GM19397 (cell line): Measurements from ENCODE around the gene CNIH4.
"Not testable (repeated sequence)": the region's sequence is repeated elsewhere in the genome, so short reads cannot be mapped to it uniquely, and the experiment has no call there.

Experiments used
- ATAC-seq: cut with Tn5 transposase; IDR thresholded peaks from one replicate; pipeline ENCODE4 v1.9.1; 2021; ENCODE audit warnings: mild to moderate bottlenecking, moderate library complexity; ENCODE audit not compliant: unreplicated experiment

Gene CNIH4

GRCh38 chr1:224356685-224357625 lies at the start of gene CNIH4:
TSS of gene CNIH4 (plus strand) at chr1:224356879. CDS start at chr1:224356925, 46 bp downstream.
- peak; percentile 99 for ATAC-seq

- ATAC-seq = no peak
These were observed 48.6 kb upstream of the CNIH4 start for GRCh38 chr1:224308064-224308463.

- not testable (repeated sequence) for ATAC-seq
These were observed 45.2 kb upstream of the CNIH4 start for GRCh38 chr1:224311503-224311902.

GRCh38 chr1:224312025-224312424 lies 44.7 kb upstream of the CNIH4 start:
- no peak for ATAC-seq

GRCh38 chr1:224317383-224318045 lies 39.2 kb upstream of the CNIH4 start:
- ATAC-seq = no peak

- no peak for ATAC-seq
These were observed 35.0 kb upstream of the CNIH4 start for GRCh38 chr1:224321706-224322105.

- no peak for ATAC-seq
These were observed 30.7 kb upstream of the CNIH4 start for GRCh38 chr1:224325959-224326358.

GRCh38 chr1:224328644-224329043 lies 28.0 kb upstream of the CNIH4 start:
- ATAC-seq = no peak

- no peak for ATAC-seq
These were observed 27.2 kb upstream of the CNIH4 start for GRCh38 chr1:224329484-224329841.

- peak; percentile 82 for ATAC-seq
These were observed 26.6 kb upstream of the CNIH4 start, which contains the start of gene NVL for GRCh38 chr1:224329842-224330753. TSS of gene NVL (minus strand) at chr1:224330172. CDS start at chr1:224330127, 45 bp downstream.

GRCh38 chr1:224331326-224331725 lies 25.4 kb upstream of the CNIH4 start:
- ATAC-seq = no peak

GRCh38 chr1:224331824-224332223 lies 24.9 kb upstream of the CNIH4 start:
- ATAC-seq = no peak

GRCh38 chr1:224333309-224333926 lies 23.3 kb upstream of the CNIH4 start:
- no peak for ATAC-seq

- no peak for ATAC-seq
These were observed 22.5 kb upstream of the CNIH4 start for GRCh38 chr1:224333939-224334786.

- ATAC-seq = no peak
These were observed 18.4 kb upstream of the CNIH4 start for GRCh38 chr1:224338150-224338838.

- no peak for ATAC-seq
These were observed 17.1 kb upstream of the CNIH4 start for GRCh38 chr1:224339442-224340033.

GRCh38 chr1:224340453-224341384 lies 16.0 kb upstream of the CNIH4 start:
- peak; percentile 55 for ATAC-seq
